ENCODE measurements around the gene COA5.
A peak's percentile ranks its signal among the peaks of the same experiment; 100 is the strongest.

DNA sequence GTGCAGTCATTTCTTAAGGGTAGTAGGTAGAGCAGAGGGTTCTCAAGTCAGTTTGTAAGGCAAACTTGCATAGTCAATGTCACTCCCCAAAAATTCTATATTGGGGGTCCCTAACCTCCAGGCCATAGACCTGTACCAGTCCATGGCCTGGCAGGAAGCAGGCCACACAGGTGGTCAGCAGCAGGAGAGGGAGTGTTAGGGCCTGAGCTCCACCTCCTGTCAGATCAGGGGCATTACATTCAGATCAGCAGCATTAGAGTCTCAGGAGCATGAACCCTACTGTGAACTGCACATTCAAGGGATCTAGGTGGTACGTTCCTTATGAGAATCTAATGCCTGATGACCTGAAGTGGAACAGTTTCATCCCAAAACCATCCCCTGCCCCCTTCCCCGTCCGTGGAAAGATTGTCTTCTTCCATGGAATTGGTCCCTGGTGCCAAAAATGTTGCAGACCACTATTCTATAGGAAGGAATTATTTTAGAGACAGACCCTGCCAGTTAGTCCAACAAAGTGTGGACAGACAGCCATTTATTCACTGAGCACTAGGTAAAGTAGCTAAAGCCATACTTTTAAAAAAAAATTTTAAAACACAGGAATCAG is 6.7 kb downstream of the COA5 start:
- TF ChIP-seq POLR2A (IDR thresholded peaks at IDR 0.05): no peak
- TF ChIP-seq CTCF (IDR thresholded peaks at IDR 0.05 in 8 of 11, conservative IDR thresholded peaks at IDR 0.05 in 3 of 11): peak in 7 of 11 experiments; percentile 35 to 50 (median 42)
- peak in 1 of 3 donors; percentile 39 for TF ChIP-seq POLR2AphosphoS5 (IDR thresholded peaks at IDR 0.05)
